CD4-positive, alpha-beta T cell treated with Interleukin-2 at 100 ng/mL for 4 hours (primary cell): ENCODE data around the gene ARMC7.
"Not testable (repeated sequence)": the region's sequence is repeated elsewhere in the genome, so short reads cannot be mapped to it uniquely, and the experiment has no call there.

Source experiments
- DNase-seq: peaks from one replicate; pipeline ENCODE4 v3.0.0-alpha.2; 2020; ENCODE audit warnings: low spot score

The ARMC7 gene

DNA sequence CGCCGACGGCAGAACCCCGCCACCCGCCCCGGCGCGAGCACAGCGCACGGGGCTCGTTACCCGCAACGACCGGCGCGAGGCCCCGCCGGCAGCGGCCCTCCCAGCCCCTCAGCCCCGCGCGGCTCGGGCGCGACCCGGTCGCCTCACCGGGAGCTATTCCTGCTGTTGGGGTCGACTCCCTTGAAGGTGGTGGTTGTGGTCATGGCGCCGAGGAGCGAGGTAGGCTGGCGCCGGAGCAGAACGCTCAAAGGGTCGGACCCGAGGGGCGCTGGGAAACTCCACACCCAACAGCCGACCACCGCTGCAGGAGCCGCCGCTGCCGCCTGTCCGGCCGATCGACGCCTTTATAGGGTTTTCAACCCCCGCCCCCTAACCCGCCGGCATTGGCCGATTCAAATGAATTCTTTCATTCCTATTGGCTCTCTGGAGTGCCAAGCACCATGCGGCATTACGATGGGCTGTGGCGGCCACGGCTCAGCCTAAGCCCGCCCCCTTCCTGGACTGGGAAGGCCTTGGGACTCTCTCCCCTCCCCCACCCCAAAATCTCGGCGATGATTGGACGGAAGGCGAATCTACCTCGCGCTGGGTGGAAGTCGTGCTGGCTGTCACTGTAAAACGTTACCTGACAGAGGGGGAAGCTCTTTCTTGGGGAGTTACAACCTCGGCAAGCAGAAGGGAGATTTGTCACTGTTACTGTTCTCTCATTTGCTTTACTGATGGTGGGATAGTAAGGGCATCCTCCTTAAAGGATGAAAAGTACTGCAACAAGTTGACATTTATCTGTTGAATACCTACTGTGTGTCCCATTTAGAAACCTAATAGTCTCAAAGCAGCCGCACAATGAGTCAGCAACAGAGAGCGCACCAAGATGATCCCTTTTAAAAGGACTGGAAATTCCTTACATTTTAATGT lies 44.7 kb downstream of the ARMC7 start, which contains the start of gene JPT1:
TSS of gene JPT1 (minus strand) at position 318 of the 912 bp plus-strand sequence. CDS start at position 203, 115 bp downstream.
- peak; percentile 99 for DNase-seq

- DNase-seq = no peak
Measured at GRCh38 chr17:75155191-75155601, 45.4 kb downstream of the ARMC7 start.

GRCh38 chr17:75158480-75158879 lies 48.7 kb downstream of the ARMC7 start:
- DNase-seq = not testable (repeated sequence)

DNA sequence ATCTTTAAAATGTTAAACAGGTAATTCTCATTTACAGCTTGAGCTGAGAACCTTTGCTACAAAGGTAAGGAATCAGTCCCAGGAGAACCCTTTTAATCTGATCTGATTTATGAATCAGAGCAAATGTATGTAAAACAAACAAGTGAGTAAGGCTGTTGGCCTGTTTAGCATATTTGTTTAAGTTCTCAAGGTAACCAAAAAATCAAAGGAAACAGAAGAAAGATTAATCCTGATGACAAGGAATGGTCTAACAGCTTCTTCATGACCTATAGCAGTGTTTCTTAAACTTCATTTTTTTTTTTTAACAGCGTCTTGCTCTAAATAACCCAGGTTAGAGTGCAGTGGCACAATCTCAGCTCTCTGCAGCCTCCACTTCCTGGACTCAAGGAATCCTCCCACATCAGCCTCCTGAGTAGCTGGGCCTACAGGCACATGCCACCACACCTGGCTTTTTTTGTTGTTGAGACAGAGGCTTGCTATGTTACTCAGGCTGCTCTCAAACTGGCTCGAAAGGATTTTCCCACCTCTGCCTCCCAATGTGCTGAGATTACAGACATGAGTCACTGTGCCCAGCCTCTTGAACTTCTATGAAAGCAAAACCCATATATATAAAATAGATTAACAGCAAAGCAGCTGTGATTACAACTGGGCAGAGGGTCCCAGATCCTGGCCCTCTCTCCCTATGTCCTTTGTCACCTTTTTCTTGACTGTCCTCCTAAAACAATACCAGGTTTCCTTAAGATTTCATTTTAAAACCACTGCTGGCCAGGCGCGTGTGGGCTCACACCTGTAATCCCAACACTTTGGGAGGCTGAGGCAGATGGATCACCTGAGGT lies 49.6 kb downstream of the ARMC7 start:
- DNase-seq = no peak

DNA sequence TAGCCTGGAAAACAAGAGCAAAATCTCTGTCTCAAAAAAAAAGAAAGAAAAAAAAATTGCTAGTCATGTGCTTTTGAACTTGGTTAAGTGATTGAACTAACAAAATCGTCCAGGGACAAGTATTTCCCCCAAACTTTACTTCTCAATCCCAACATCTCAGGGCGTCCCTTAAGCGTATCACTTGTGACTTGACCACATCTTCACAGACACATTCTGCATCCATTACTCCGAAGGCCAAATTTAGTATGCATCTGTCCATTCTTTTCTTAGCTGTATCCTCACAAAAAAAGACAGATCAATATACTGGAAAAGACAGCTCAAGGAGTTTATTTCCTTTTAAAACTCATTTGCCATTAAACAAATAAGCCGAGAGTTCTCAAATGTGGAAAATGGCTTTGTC lies 50.4 kb downstream of the ARMC7 start:
- no peak for DNase-seq

- no peak for DNase-seq
Measured at GRCh38 chr17:75163074-75163473, 53.3 kb downstream of the ARMC7 start.

DNA sequence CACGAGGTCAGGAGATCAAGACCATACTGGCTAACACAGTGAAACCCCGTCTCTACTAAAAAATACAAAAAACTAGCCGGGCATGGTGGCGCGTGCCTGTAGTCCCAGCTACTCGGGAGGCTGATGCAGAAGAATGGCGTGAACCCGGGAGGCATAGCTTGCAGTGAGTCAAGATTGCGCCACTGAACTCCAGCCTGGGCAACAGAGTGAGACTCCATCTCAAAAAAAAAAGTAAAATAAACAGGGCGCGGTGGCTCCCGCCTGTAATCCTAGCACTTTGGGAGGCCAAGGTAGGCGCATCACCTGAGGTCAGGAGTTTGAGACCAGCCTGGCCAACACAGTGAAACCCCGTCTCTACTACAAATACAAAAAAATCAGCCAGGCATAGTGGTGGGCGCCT lies 54.8 kb downstream of the ARMC7 start:
- not testable (repeated sequence) for DNase-seq

GRCh38 chr17:75168998-75169397 lies 59.2 kb downstream of the ARMC7 start:
- DNase-seq = no peak

DNA sequence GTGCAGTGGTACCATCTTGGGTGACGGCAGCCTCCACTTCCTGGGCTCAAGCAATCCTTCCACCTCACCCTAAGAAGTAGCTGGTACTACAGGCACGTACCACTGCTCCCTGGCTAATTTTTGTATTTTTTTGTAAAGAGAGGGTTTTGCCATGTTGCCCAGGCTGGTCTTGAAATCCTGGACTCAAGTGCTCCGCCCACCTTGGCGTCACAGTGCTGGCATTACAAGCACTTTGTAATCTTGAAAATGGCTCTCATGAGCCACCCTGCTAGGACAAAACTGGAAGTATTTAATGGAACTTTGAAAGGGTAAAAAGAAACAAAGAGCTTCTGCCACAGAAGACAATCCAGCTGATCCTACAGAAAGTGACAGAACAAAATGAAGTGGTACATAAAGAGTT lies 63.8 kb downstream of the ARMC7 start:
- DNase-seq = no peak

DNA sequence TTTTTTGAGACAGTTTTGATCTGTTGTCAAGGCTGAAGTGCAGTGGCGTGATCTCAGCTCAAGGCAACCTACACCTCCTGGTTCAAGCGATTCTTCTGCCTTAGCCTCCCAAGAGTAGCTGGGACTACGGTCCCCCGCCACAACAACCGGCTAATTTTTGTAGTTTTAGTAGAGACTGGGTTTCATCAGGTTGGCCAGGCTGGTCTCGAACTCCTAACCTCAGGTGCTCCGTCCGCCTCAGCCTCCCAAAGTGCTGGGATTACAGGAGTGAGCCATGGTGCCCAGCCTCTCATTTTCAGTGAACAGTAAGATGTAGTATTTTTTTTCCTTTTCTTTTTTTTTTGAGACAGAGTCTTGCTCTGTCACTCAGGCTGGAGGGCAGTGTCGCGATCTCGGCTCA lies 65.2 kb downstream of the ARMC7 start:
- no peak for DNase-seq

DNA sequence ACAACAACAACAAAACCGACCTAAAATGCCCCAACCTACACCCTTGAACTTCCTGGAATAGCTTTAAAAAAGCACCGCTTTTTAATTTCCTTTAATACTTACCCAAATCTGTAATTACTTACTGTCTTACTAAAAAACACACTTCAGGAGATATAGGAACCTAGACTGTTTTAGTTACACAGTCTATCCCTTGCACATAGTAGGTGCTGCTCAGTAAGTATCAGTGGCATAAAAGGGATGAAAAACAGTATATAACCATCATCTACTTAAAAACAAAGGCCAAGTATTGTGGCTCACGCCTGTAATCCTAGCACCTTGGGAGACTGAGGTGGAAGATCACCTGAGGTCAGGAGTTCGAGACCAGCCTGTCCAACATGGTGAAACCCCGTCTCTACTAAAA lies 66.9 kb downstream of the ARMC7 start:
- DNase-seq = no peak

DNA sequence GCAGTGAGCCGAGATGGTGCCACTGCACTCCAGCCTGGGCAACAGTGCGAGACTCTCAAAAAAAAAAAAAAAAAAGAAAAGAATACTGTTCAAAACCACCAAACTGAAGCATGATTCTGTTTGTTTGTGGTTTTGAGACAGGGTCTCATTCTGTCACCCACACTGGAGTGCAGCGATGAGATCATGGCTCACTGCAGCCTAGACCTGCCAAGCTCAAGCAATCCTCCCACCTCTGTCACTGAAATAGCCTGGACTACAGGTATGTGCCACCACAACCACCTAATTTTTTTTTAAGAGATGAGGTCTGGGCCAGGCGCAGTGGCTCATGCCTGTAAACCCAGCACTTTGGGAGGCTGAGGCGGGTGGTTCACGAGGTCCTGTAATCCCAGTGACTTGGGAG lies 68.7 kb downstream of the ARMC7 start:
- DNase-seq = peak; percentile 14
